Measurements from ENCODE around the gene NDUFV2.

Gene NDUFV2

DNA sequence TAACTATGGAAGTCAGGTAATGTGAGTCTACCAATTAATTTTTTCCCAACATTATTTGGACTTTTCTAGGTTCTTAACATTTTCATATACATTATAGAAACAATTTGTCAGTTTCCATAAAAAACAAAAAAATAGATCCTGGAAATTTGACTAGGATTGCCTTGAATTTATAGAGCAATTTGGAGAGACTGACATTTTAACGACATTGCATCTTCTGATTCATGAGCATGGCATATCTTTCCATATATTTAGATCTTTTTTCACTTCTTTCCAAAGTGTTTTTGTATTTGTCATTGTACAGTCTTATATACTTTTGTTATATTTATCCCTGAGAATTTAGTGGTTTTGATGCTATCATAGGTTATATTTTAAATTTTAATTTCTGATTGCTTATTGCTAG is 76.1 kb downstream of the NDUFV2 start:
- no peak for DNase-seq (ENCODE audit: low read depth)
- H3K4me3 ChIP-seq (ENCODE audit: control insufficient read depth, low read depth, low read length) = no peak overlapping the region
- TF ChIP-seq, protein P1, sequence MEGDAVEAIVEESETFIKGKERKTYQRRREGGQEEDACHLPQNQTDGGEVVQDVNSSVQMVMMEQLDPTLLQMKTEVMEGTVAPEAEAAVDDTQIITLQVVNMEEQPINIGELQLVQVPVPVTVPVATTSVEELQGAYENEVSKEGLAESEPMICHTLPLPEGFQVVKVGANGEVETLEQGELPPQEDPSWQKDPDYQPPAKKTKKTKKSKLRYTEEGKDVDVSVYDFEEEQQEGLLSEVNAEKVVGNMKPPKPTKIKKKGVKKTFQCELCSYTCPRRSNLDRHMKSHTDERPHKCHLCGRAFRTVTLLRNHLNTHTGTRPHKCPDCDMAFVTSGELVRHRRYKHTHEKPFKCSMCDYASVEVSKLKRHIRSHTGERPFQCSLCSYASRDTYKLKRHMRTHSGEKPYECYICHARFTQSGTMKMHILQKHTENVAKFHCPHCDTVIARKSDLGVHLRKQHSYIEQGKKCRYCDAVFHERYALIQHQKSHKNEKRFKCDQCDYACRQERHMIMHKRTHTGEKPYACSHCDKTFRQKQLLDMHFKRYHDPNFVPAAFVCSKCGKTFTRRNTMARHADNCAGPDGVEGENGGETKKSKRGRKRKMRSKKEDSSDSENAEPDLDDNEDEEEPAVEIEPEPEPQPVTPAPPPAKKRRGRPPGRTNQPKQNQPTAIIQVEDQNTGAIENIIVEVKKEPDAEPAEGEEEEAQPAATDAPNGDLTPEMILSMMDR (IDR thresholded peaks at IDR 0.05; ENCODE audit: control insufficient read depth, insufficient read depth, low read depth, low read length, missing control alignments) = no peak

DNA sequence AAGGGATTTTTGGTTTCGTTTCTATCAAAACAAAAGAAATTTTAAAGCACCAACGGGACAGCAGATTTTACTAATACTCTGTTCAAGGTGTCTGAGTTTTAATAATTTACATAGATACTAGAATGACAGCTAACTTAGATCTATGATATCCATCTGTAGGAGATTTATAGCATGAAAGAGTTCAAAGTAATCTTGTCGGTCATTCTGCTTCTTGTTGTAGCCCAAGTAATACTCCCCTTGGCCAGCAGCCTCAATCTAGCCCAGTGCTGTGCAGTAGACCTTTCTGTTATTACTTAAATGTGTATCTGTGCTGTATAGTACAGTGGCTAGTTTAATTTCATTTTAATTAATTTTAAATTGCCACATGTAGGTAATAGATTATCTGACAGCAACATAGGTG is 78.8 kb downstream of the NDUFV2 start:
- no peak for DNase-seq (ENCODE audit: low read depth)
- H3K4me3 ChIP-seq (ENCODE audit: control insufficient read depth, low read depth, low read length) = no peak overlapping the region

DNA sequence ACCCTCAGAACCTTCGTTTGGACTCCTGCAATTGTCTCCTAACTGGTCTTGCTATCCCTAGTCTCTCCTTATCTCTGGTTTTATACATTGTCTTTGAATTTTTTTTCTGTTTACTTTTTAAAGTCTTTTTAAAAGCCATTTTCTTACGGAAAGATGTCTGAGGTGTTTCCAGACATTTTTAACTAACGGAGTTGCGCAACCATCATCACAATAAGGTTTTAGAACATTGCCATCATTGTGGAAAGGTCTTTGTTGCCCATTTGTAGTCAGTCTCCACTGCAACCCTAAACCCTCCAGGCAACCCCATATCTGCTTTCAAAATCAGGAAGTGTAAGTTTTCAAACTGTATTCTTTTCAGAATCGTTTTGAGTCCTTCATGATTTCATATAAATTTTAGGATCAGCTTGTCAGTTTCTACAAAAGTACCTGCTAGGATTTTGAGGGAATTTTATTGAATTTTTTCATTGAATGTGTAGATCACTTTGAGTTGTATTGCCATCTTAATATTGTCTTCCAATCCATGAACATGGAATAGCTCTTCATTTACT is 80.4 kb downstream of the NDUFV2 start:
- no peak overlapping the region for H3K4me3 ChIP-seq (ENCODE audit: control insufficient read depth, low read depth, low read length)
- TF ChIP-seq, protein P1 (IDR thresholded peaks at IDR 0.05; ENCODE audit: control insufficient read depth, insufficient read depth, low read depth, low read length, missing control alignments) = no peak
- DNase-seq (ENCODE audit: low read depth) = no peak

More for the DNA sequence above, 78.8 kb downstream of the NDUFV2 start:
- TF ChIP-seq, protein P1 (IDR thresholded peaks at IDR 0.05; ENCODE audit: control insufficient read depth, insufficient read depth, low read depth, low read length, missing control alignments) = no peak

All from AG09309 (cell line).